ENCODE measurements around the gene SNRPA1.
"Not testable (repeated sequence)": the region's sequence is repeated elsewhere in the genome, so short reads cannot be mapped to it uniquely, and the experiment has no call there.

The SNRPA1 gene

GRCh38 chr15:101288905-101289513 is 6.0 kb downstream of the SNRPA1 start:
- DNase-seq: peak; percentile 10

- DNase-seq: not testable (repeated sequence)
Measured at GRCh38 chr15:101287342-101287741, 7.7 kb downstream of the SNRPA1 start.

- no peak for DNase-seq
Measured at GRCh38 chr15:101286471-101287114, 8.5 kb downstream of the SNRPA1 start.

DNA sequence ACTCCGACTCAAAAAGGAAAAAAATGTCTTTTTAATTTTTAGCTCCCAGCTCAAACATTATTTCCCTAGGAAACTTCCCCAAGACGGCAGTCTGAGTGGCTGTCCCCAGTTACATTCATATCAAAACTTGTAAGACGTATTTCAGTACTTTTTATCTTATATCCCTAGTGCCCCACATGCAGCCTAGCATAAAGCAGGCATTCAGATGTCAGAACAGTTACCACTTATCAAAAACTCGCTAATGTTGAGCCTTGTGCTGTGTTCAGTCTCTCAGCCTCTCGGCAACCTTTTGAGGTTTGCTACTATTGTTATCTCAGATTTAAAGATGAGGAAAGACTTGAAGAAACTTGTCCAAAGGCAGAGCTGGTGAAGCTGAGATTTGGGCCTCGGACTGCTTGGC is 11.1 kb downstream of the SNRPA1 start:
- DNase-seq: no peak

DNA sequence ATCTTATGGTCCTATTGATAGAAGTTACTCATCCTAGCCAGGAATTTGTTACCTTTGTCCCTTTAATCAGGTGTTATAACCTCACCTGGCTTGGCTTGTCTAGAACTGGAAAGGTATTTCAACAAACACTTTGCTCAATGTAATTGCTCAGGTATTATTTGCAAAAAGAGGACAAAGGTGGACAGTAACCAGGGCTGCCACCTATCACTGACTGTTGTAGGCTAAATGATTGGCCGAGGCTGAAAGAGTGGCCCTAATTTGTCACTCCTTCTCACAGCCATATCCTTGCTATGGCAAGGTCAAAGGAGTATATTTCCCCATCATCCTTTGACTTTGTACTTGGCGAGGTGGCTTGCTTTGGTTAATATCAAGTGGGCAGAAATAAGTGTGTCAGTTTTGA is 15.0 kb downstream of the SNRPA1 start:
- no peak for DNase-seq

GRCh38 chr15:101277943-101278564 is 17.0 kb downstream of the SNRPA1 start:
- DNase-seq: no peak

GRCh38 chr15:101277038-101277822 is 17.8 kb downstream of the SNRPA1 start, which contains the start of gene SELENOS:
TSS of gene SELENOS (minus strand) at chr15:101277485. CDS start at chr15:101277417, 68 bp downstream.
- peak; percentile 62 for DNase-seq

DNA sequence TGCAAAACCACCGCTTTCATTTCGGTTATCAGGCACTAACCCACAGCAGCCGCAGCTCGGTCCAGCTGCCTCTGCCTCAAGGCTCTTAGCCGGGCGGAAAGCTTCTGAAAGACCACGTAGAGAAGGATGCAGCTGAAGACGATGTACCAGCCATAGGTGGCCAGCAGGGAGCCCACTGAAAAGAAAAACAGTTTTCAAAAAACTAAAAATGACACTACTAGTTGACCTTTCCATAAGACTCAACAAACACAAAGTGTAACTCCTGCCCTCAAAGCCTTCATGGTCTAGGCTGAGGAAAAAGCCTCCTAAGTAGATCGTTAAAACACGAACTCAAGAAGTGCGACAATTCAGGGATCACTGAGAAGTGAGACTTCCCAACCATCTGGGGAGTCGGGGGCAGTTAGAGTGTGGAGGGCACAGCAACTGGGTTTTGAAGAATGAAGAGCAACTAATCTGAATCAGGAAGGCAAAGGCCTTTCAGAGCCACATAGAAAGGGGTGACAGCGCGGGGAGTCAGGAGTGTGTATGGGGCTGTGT is 18.5 kb downstream of the SNRPA1 start:
- DNase-seq: no peak

GRCh38 chr15:101275018-101275417 is 20.0 kb downstream of the SNRPA1 start:
- DNase-seq: no peak

GRCh38 chr15:101273534-101273933 is 21.5 kb downstream of the SNRPA1 start:
- DNase-seq: no peak

DNA sequence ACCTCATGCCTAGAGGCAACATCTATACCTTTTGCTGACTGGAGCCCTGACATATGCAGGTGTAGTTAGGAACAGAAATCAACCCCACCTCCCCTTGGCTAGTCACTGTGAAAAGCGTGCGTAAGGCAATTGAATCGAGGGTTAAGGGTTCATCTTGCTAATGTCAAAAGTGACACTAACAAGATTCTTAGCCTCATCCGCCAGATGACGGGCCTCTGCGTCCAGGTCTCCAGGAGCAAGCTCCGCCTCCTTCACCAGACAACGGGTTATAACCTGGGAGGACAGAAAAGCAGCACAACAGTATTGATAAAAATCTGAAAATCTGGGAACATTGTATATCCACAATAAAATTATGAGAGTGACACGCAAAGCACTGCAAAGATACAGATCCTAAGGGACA is 22.5 kb downstream of the SNRPA1 start:
- DNase-seq: no peak

DNA sequence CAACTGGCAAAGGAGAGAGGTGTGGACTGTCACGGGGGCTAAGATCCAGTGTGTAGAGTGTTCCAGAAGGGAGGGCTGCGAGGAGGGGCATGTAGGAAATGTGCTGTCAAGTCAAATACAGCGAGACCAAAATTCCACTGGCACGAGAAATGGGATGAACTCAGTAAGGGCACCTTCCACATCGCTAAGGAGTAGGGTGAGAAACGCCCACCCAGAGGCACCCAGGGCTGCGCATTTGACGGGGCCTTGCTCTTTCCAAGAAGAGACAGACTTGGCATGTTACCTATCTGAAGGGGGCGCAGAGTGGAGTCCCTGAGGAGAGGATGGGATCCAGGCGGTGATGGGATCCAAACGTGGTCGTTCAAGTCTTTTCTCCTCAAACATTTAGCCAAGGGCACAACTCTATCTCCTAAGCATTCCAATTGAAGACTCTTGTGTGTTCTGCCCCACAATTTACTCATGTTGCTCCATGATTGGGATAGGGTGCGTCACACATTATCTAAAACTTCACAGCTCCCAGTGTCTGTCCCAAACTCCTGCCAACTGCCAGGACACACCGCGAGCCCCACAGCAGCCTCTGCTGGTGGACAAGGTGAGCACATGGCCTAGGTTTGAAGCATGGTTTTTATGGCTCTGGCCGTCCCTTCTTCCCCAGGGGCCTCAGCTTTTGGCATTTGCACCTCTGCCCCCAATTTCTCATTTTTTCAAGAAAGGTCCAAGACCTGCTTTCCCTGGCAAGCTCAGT is 25.4 kb downstream of the SNRPA1 start:
- DNase-seq: no peak

- no peak for DNase-seq
Measured at GRCh38 chr15:101267320-101268104, 27.5 kb downstream of the SNRPA1 start.

DNA sequence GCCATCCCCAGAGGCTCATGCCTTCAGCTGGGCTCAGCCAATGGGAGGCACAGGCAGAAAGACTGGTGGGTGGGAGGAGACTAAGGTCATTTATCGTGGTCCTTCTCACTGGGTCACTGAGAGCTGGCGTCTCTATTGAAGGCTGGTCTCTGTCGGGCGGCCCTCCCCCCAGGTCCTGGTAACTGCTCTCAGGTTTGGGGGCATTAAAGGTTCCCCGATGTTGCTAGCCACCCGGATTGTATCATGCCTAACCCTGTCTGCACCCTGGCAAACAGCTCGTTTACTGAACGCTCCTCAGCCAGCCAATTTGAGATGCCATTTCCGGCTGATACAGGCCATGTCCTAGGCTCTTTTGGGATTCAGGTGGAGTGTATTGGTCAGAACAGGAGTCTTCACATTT is 28.3 kb downstream of the SNRPA1 start:
- no peak for DNase-seq

DNA sequence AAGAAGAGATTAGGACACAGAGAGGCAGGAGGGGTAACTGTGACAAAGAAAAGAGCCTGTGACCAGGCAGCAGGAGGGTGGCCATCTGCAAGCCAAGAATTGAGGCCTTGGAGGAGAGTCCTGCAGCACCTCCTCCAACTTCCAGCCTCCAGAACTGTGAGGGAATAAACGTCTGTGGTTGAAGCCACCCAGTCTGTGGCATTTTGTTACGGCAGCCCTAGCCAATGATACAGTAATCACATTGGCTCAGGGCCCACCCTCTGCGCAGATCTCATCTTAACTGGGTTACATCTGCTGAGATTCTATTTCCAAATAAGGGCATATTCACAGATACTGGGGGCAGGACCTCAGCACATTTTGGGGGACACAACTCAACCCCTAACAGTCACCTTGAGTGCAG is 29.0 kb downstream of the SNRPA1 start:
- DNase-seq: no peak

- no peak for DNase-seq
Measured at GRCh38 chr15:101264911-101265641, 30.0 kb downstream of the SNRPA1 start.

DNA sequence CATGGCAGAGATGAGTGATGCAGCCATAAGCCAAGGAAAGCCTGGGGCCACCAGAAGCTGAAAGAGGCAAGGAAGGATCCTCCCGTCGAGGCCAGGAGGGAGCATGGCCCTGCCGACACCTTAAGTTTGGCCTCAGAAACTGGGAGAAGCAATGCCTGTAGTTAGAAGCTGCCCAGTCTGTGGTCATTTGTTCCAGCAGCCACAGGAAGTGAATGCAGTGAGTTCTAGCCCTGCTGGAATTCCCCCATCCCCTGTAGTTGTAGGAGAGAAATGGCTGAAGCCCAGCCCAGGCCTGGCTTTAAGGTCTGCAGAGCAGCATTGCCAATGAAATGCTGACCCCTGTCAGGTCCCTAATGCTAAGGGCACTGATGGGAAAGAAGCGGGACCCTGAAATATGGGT is 31.0 kb downstream of the SNRPA1 start:
- DNase-seq: no peak

- DNase-seq: no peak
Measured at GRCh38 chr15:101262551-101262950, 32.5 kb downstream of the SNRPA1 start.

DNA sequence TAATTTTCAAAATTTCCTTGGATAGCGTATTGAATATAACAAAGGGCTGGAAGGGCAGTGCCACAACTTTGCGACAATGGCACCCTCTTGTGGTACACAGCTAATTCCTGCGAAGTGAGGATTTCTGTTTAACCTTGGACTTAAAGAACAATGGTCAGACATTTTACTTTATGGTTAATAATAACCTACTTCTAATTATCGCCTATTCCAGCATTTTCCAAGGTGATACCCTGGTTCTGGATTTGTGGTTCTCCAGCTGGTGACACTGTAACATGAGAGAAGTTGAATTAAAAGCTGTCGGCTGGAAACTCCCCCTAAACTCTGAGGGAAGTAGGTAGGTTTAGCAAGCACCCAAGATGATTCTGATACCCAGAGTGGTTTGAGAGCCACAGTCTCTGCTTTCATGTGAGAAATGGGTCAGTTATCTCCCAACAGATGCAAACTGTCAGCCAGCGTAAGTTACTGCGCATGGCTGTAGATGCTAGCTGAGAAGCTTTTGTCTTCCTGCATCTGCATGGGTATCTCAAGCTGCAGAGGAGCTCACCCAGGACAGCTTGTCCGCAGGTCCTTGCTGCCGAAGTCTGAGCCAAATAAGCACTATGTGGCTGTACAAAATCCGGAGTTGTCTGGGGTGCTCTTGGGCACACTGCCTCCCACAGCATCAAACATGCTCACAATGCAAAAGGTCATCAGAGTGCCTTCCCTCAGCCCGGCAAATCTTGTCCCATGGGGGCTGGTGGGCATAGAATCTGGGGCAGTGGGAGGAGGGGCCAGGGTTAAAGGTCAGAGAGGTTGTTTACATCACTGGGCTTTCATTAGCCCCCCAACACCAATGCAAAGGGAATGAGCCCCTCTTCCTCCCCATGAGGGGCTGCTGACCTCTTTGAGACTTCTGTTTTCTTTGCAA is 36.6 kb downstream of the SNRPA1 start:
- peak; percentile 21 for DNase-seq

DNA sequence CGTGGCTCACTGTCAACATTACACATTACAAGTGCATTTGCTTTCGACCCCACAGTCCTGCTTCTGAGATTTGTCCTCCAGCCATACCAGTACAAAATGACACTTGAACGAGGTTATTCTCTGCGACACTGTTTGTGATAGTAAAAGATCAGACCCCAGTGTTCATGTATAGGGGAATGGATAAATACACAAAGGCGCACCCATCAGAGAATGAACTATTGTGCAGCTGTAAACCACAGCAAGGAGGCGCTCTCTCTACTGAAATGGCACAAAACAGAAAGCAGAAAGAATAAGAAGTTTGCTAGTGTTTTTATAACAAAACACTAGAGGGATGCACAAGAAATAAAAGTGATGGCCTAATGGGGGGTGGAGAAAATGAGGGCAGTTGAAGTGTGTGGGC is 38.3 kb downstream of the SNRPA1 start:
- no peak for DNase-seq

Measured in GF-D8 (cell line).